Gastroesophageal sphincter (tissue), 4 donors: ENCODE results near the gene TSPAN11. TPM values are rescaled to one million over a fixed set of nuclear protein-coding genes. Genes with fewer than 3 reads are reported as not detected.

Source experiments
- ATAC-seq: fragments of 150-250 bp; one replicate; pipeline ENCODE4 v1.9.1; 2016; ENCODE audit warnings: mild to moderate bottlenecking, moderate library complexity
- H3K27ac ChIP-seq, 4 donors: fragments of 200-600 bp; sonication (generic) in 3 of 4; 1 replicate in 3 of 4; 2 replicates in 1 of 4; pipeline ENCODE4 v1.5.1; 2016 to 2019
- H3K27me3 ChIP-seq: fragments of 200-600 bp; sonication (generic); one replicate; pipeline ENCODE4 v1.5.1; 2019
- H3K36me3 ChIP-seq, 2 donors: fragments of 200-600 bp; sonication (generic); one replicate each; pipeline ENCODE4 v1.5.1; 2019; ENCODE audit warnings: control low read depth in 1 of 2
- H3K4me1 ChIP-seq, 3 donors: fragments of 200-600 bp; sonication (generic); 1 replicate in 2 of 3; 2 replicates in 1 of 3; pipeline ENCODE4 v1.5.1; 2016 to 2019; ENCODE audit warnings: control low read depth in 2 of 3
- H3K4me3 ChIP-seq, 2 donors: fragments of 200-600 bp; sonication (generic); one replicate each; pipeline ENCODE4 v1.5.1; 2019; ENCODE audit warnings: mild to moderate bottlenecking in 1 of 2, moderate library complexity in 1 of 2
- H3K9me3 ChIP-seq, 3 donors: fragments of 200-600 bp; sonication (generic); one replicate each; pipeline ENCODE4 v1.5.1; 2017 to 2019; ENCODE audit warnings: control low read depth in 2 of 3
- CTCF ChIP-seq, 4 experiments: fragments of 200-600 bp in 2 of 4; fragments of 450-650 bp in 2 of 4; sonication (generic) in 1 of 4; IDR thresholded peaks; one replicate each; pipeline ENCODE4 v1.5.1; 2017 to 2019; ENCODE audit warnings: antibody characterized with exemption in 4 of 4, mild to moderate bottlenecking in 2 of 4, moderate library complexity in 2 of 4
- EP300 ChIP-seq: sonication (generic); formaldehyde crosslinking; IDR thresholded peaks from one replicate; pipeline ENCODE4 v1.6.1; 2017; ENCODE audit warnings: antibody characterized with exemption, mild to moderate bottlenecking
- POLR2A ChIP-seq, 2 donors: fragments of 450-650 bp; IDR thresholded peaks; one replicate each; pipeline ENCODE4 v1.6.1; 2017; ENCODE audit warnings: antibody characterized with exemption in 2 of 2, mild to moderate bottlenecking in 2 of 2, moderate library complexity in 1 of 2
- POLR2AphosphoS5 ChIP-seq: sonication (generic); formaldehyde crosslinking; IDR thresholded peaks from one replicate; pipeline ENCODE4 v1.6.1; 2017; ENCODE audit warnings: antibody characterized with exemption
- WGBS, 2 donors: methylation state at CpG; one replicate each; pipeline ENCODE4 v1.1.5; 2018; ENCODE audit warnings: low coverage in 1 of 2; 5-methylcytosine and 5-hydroxymethylcytosine counted together
- total RNA-seq, 4 donors: library from RNA; depleted of rRNA; stranded (reverse); fragments of >200 nt; gene quantifications; one replicate each; pipeline ENCODE4 v1.1.0, GENCODE V29; 2016

The TSPAN11 gene
- total RNA-seq, 4 donors from 2014 or later, result 4.8 to 15.9 (median 6.5) TPM

GRCh38 chr12:31033146-31033545 lies 106.6 kb downstream of the TSPAN11 start:
- 67 to 76% methylated on average over 3 of the region's 3 CpGs for WGBS, 2 donors
- Histone ChIP-seq H3K9me3 (no peaks in the 10 kb centered on the region), H3K4me3 (no peak overlapping the region), H3K36me3 (no peaks in the 10 kb centered on the region), H3K27ac (no peak overlapping the region), H3K27me3 (no peaks in the 10 kb centered on the region), H3K4me1 (no peaks in the 10 kb centered on the region)
- ATAC-seq, result no peak
- TF ChIP-seq POLR2AphosphoS5 (no peak), POLR2A (IDR thresholded peaks at IDR 0.05) (no peak), CTCF (IDR thresholded peaks at IDR 0.05) (no peak), EP300 (no peak)

- 86% methylated on average over 6 of the region's 6 CpGs; no CpG with 5 or more reads in 1 of the 2 donors for WGBS, 2 donors
- H3K27ac ChIP-seq, result no peak overlapping the region
Observed at GRCh38 chr12:31033681-31034080, 107.1 kb downstream of the TSPAN11 start.

GRCh38 chr12:31034372-31034771 lies 107.8 kb downstream of the TSPAN11 start:
- Histone ChIP-seq H3K9me3 (no peaks in the 10 kb centered on the region), H3K27ac (no peak overlapping the region), H3K4me1 (no peaks in the 10 kb centered on the region), H3K27me3 (no peaks in the 10 kb centered on the region), H3K36me3 (no peaks in the 10 kb centered on the region), H3K4me3 (no peak overlapping the region)
- TF ChIP-seq POLR2A (IDR thresholded peaks at IDR 0.05) (no peak), POLR2AphosphoS5 (no peak), CTCF (IDR thresholded peaks at IDR 0.05) (no peak), EP300 (no peak)
- WGBS, 2 donors, result 83% methylated on average over 1 of the region's 3 CpGs; no CpG with 5 or more reads in 1 of the 2 donors
- no peak for ATAC-seq

More at GRCh38 chr12:31033681-31034080, 107.1 kb downstream of the TSPAN11 start:
- no peaks in the 10 kb centered on the region for H3K4me1 ChIP-seq
- H3K27me3 ChIP-seq, result no peaks in the 10 kb centered on the region
- no peaks in the 10 kb centered on the region for H3K36me3 ChIP-seq
- TF ChIP-seq EP300, result no peak
- no peak for TF ChIP-seq POLR2AphosphoS5
- TF ChIP-seq POLR2A (IDR thresholded peaks at IDR 0.05), result no peak
- no peak for TF ChIP-seq CTCF (IDR thresholded peaks at IDR 0.05)
- no peak for ATAC-seq
- no peak overlapping the region for H3K4me3 ChIP-seq
- no peaks in the 10 kb centered on the region for H3K9me3 ChIP-seq

GRCh38 chr12:31035226-31035625 lies 108.7 kb downstream of the TSPAN11 start:
- Histone ChIP-seq H3K9me3 (no peaks in the 10 kb centered on the region), H3K27me3 (no peaks in the 10 kb centered on the region), H3K27ac (no peak overlapping the region), H3K36me3 (no peaks in the 10 kb centered on the region), H3K4me3 (no peak overlapping the region), H3K4me1 (no peaks in the 10 kb centered on the region)
- ATAC-seq, result no peak
- 71 to 76% methylated on average over 4 of the region's 4 CpGs for whole genome bisulfite sequencing, 2 donors
- TF ChIP-seq POLR2A (IDR thresholded peaks at IDR 0.05) (no peak), POLR2AphosphoS5 (no peak), CTCF (IDR thresholded peaks at IDR 0.05) (no peak), EP300 (no peak)

- Histone ChIP-seq H3K4me1 (no peaks in the 10 kb centered on the region), H3K4me3 (no peak overlapping the region), H3K27ac (no peak overlapping the region), H3K27me3 (no peaks in the 10 kb centered on the region), H3K36me3 (no peaks in the 10 kb centered on the region), H3K9me3 (no peaks in the 10 kb centered on the region)
- 44% methylated on average over 2 of the region's 4 CpGs; no CpG with 5 or more reads in 1 of the 2 donors for WGBS, 2 donors
- TF ChIP-seq POLR2A (IDR thresholded peaks at IDR 0.05) (no peak), CTCF (IDR thresholded peaks at IDR 0.05) (no peak), POLR2AphosphoS5 (no peak), EP300 (no peak)
- no peak for ATAC-seq
Observed at GRCh38 chr12:31035967-31036665, 109.6 kb downstream of the TSPAN11 start.
